HepG2 (cell line): ENCODE measurements around the gene UTS2R. TPM values are rescaled to one million over a fixed set of nuclear protein-coding genes. Genes with fewer than 3 reads are reported as not detected.

ENCODE experiments used
- AGO2 ChIP-seq: fragments of 200-400 bp; formaldehyde crosslinking; optimal IDR thresholded peaks from 2 replicates; pipeline ENCODE3; 2017; ENCODE audit warnings: mild to moderate bottlenecking, low read depth, low read length, moderate library complexity
- ETV5 ChIP-seq: IDR thresholded peaks from 2 replicates; pipeline ENCODE4 v1.6.1; 2018; ENCODE audit warnings: missing biosample characterization, missing genetic modification reagents, inconsistent platforms, borderline replicate concordance
- HHEX ChIP-seq: IDR thresholded peaks from 2 replicates; pipeline ENCODE4 v1.6.1; 2016; ENCODE audit warnings: control low read depth
- MED1 ChIP-seq: sonication (generic); formaldehyde crosslinking; IDR thresholded peaks from 2 replicates; pipeline ENCODE4 v1.4.0; 2020; ENCODE audit warnings: missing genetic modification reagents
- MTA1 ChIP-seq: sonication (generic); formaldehyde crosslinking; IDR thresholded peaks from 2 replicates; pipeline ENCODE4 v1.4.0; 2020; ENCODE audit warnings: missing genetic modification reagents, mild to moderate bottlenecking, borderline replicate concordance
- NBN ChIP-seq: fragments of 450-650 bp; conservative IDR thresholded peaks from 2 replicates; pipeline ENCODE4 v1.6.1; 2017
- PHF20 ChIP-seq: sonication (generic); formaldehyde crosslinking; IDR thresholded peaks from 2 replicates; pipeline ENCODE4 v1.5.0; 2020; ENCODE audit warnings: mild to moderate bottlenecking, missing genetic modification reagents
- RBFOX2 ChIP-seq: fragments of 200-400 bp; formaldehyde crosslinking; IDR thresholded peaks from 2 replicates; pipeline ENCODE4 v1.6.1; 2017; ENCODE audit warnings: low read depth, mild to moderate bottlenecking, low read length
- SATB2 ChIP-seq: sonication (generic); formaldehyde crosslinking; IDR thresholded peaks from 2 replicates; pipeline ENCODE4 v1.5.0; 2020; ENCODE audit warnings: missing genetic modification reagents
- SOX13 ChIP-seq, 3 experiments: fragments of 450-650 bp in 1 of 3; sonication (generic) in 1 of 3; formaldehyde crosslinking in 1 of 3; IDR thresholded peaks in 2 of 3; conservative IDR thresholded peaks in 1 of 3; 2 replicates each; pipeline versions ENCODE4 v1.5.0 to v1.6.1; 2016 to 2020; ENCODE audit warnings: antibody characterized with exemption in 1 of 3, mild to moderate bottlenecking in 1 of 3, missing compliant biosample characterization in 1 of 3, missing genetic modification reagents in 1 of 3, moderate library complexity in 1 of 3
- TSC22D2 ChIP-seq: sonication (generic); formaldehyde crosslinking; IDR thresholded peaks from 2 replicates; pipeline ENCODE4 v1.5.1; 2020; ENCODE audit warnings: missing genetic modification reagents, mild to moderate bottlenecking, borderline replicate concordance
- ZNF205 ChIP-seq: IDR thresholded peaks from 2 replicates; pipeline ENCODE4 v1.6.1; 2018; ENCODE audit warnings: missing biosample characterization, missing genetic modification reagents
- ZNF34 ChIP-seq: sonication (generic); formaldehyde crosslinking; IDR thresholded peaks from 2 replicates; pipeline ENCODE4 v1.4.0; 2020; ENCODE audit warnings: mild to moderate bottlenecking, missing genetic modification reagents, borderline replicate concordance
- polyA plus RNA-seq, 8 experiments: library from polyadenylated mRNA; depleted of rRNA in 3 of 8; stranded (reverse) in 7 of 8; unstranded in 1 of 8; fragments of >200 nt; fragmentation: Illumina TruSeq in 4 of 8; extraction: Trizol in 4 of 8; gene quantifications; 2 replicates each; pipeline versions ENCODE4 v1.2.1 to v1.2.3, GENCODE V29; 2011 to 2016; ENCODE audit warnings: low read depth in 4 of 8, missing spikeins in 1 of 8, mixed read lengths in 1 of 8; ENCODE audit not compliant: insufficient read depth in 1 of 8
- total RNA-seq, 5 experiments: library from RNA; depleted of rRNA; stranded (reverse); fragments of >200 nt; fragmentation: Illumina TruSeq; extraction: Trizol; gene quantifications; 2 replicates each; pipeline ENCODE4 v1.2.3, GENCODE V29; 2016; ENCODE audit warnings: low read depth in 1 of 5
- TF ChIP-seq, protein P1 (sequence below): sonication (generic); formaldehyde crosslinking; IDR thresholded peaks from 2 replicates; pipeline ENCODE4 v1.4.0; 2020; ENCODE audit warnings: missing genetic modification reagents, borderline replicate concordance
- TF ChIP-seq, protein P2 (sequence below): IDR thresholded peaks from 2 replicates; pipeline ENCODE4 v1.6.1; 2016; ENCODE audit warnings: mild to moderate bottlenecking
- TF ChIP-seq, protein P3 (sequence below): sonication (generic); formaldehyde crosslinking; IDR thresholded peaks from 2 replicates; pipeline ENCODE4 v1.4.0; 2020; ENCODE audit warnings: low read depth, missing genetic modification reagents
- TF ChIP-seq, protein P4 (sequence below): IDR thresholded peaks from 2 replicates; pipeline ENCODE4 v1.6.1; 2012; ENCODE audit warnings: inconsistent platforms
- TF ChIP-seq, protein P5 (sequence below): sonication (generic); formaldehyde crosslinking; IDR thresholded peaks from 2 replicates; pipeline ENCODE4 v1.8.0; 2022; ENCODE audit warnings: mild to moderate bottlenecking, missing genetic modification reagents; ENCODE audit not compliant: insufficient replicate concordance

Gene UTS2R
- total and polyA plus RNA-seq, 2 of the 13 experiments (the other 11 are each of a cell fraction or from before 2014, with no cell fraction given): 0.13 to 0.15 TPM

DNA sequence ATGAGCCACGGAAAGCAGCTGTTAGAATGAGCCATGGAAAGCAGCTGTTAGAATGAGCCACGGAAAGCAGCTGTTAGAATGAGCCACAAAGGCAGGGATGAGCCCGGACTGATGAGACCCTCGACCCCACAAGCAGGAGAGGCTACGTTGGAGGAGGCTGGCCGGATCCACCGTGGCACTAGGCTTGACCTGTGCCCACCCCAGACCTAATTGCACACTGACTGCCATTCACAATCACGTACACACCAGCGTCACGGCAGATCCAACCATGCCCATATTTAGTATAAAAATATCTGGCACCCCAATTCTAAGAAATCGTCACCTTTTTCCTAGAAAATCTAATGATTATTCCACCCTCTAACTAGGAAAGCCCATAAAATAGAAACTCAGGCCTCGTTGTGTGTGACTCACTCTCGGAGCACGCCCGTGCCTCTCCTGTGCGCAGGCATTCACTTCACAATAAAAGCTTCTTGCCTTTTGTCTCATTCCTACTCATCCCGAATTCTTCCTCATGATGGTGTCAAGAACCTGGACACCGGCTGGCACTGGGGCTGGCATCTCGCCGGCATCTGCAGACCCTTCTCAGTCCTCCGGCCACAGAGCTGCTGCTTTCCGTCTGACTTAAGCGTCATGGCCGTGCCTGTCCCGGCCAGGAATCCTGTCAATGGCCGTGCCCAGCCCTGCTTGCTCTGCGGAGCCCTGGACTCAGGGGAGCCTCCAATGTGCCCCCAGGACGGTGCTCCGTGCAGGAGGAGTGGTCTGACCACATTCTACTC is 32.5 kb upstream of the UTS2R start (continued):
- peak; percentile 74 for TF ChIP-seq AGO2
- TF ChIP-seq NBN: no peak
- TF ChIP-seq, protein P1, sequence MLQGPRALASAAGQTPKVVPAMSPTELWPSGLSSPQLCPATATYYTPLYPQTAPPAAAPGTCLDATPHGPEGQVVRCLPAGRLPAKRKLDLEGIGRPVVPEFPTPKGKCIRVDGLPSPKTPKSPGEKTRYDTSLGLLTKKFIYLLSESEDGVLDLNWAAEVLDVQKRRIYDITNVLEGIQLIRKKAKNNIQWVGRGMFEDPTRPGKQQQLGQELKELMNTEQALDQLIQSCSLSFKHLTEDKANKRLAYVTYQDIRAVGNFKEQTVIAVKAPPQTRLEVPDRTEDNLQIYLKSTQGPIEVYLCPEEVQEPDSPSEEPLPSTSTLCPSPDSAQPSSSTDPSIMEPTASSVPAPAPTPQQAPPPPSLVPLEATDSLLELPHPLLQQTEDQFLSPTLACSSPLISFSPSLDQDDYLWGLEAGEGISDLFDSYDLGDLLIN (CRISPR knock-in tag): no peak
- 0 out of 2 replicates have a peak, but pooled peaks have one; percentile 42 for TF ChIP-seq SATB2 (CRISPR knock-in tag)
- no peak for TF ChIP-seq ZNF205 (CRISPR knock-in tag)
- no peak for TF ChIP-seq ZNF34 (CRISPR knock-in tag)
- TF ChIP-seq TSC22D2 (CRISPR knock-in tag): 0 out of 2 replicates have a peak, but pooled peaks have one; percentile 1
- TF ChIP-seq MED1: peak; percentile 64
- TF ChIP-seq, protein P2, sequence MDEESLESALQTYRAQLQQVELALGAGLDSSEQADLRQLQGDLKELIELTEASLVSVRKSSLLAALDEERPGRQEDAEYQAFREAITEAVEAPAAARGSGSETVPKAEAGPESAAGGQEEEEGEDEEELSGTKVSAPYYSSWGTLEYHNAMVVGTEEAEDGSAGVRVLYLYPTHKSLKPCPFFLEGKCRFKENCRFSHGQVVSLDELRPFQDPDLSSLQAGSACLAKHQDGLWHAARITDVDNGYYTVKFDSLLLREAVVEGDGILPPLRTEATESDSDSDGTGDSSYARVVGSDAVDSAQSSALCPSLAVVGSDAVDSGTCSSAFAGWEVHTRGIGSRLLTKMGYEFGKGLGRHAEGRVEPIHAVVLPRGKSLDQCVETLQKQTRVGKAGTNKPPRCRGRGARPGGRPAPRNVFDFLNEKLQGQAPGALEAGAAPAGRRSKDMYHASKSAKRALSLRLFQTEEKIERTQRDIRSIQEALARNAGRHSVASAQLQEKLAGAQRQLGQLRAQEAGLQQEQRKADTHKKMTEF: peak; percentile 56; the same call in 1 of the 2 replicates
- TF ChIP-seq, protein P3, sequence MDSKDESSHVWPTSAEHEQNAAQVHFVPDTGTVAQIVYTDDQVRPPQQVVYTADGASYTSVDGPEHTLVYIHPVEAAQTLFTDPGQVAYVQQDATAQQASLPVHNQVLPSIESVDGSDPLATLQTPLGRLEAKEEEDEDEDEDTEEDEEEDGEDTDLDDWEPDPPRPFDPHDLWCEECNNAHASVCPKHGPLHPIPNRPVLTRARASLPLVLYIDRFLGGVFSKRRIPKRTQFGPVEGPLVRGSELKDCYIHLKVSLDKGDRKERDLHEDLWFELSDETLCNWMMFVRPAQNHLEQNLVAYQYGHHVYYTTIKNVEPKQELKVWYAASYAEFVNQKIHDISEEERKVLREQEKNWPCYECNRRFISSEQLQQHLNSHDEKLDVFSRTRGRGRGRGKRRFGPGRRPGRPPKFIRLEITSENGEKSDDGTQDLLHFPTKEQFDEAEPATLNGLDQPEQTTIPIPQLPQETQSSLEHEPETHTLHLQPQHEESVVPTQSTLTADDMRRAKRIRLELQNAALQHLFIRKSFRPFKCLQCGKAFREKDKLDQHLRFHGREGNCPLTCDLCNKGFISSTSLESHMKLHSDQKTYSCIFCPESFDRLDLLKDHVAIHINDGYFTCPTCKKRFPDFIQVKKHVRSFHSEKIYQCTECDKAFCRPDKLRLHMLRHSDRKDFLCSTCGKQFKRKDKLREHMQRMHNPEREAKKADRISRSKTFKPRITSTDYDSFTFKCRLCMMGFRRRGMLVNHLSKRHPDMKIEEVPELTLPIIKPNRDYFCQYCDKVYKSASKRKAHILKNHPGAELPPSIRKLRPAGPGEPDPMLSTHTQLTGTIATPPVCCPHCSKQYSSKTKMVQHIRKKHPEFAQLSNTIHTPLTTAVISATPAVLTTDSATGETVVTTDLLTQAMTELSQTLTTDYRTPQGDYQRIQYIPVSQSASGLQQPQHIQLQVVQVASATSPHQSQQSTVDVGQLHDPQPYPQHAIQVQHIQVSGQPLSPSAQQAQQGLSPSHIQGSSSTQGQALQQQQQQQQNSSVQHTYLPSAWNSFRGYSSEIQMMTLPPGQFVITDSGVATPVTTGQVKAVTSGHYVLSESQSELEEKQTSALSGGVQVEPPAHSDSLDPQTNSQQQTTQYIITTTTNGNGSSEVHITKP (CRISPR knock-in tag): 0 out of 2 replicates have a peak, but pooled peaks have one; percentile 15
- no peak for TF ChIP-seq MTA1 (CRISPR knock-in tag)
- TF ChIP-seq HHEX (CRISPR knock-in tag): no peak
- TF ChIP-seq, protein P4, sequence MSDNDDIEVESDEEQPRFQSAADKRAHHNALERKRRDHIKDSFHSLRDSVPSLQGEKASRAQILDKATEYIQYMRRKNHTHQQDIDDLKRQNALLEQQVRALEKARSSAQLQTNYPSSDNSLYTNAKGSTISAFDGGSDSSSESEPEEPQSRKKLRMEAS: peak; percentile 38; the same call in 1 of the 2 replicates
- TF ChIP-seq RBFOX2: peak; percentile 68
- TF ChIP-seq, protein P5, sequence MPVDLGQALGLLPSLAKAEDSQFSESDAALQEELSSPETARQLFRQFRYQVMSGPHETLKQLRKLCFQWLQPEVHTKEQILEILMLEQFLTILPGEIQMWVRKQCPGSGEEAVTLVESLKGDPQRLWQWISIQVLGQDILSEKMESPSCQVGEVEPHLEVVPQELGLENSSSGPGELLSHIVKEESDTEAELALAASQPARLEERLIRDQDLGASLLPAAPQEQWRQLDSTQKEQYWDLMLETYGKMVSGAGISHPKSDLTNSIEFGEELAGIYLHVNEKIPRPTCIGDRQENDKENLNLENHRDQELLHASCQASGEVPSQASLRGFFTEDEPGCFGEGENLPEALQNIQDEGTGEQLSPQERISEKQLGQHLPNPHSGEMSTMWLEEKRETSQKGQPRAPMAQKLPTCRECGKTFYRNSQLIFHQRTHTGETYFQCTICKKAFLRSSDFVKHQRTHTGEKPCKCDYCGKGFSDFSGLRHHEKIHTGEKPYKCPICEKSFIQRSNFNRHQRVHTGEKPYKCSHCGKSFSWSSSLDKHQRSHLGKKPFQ: no peak
- TF ChIP-seq SOX13 (IDR thresholded peaks at IDR 0.05): no peak
- TF ChIP-seq SOX13 (CRISPR knock-in tag; conservative IDR thresholded peaks at IDR 0.05 in 1 of 2, IDR thresholded peaks at IDR 0.05 in 1 of 2): peak in 1 of 2 experiments; percentile 32; a peak in 1 of 4 replicates
- peak; percentile 29; the same call in 1 of the 2 replicates for TF ChIP-seq PHF20 (CRISPR knock-in tag)
- peak; percentile 46; the same call in 1 of the 2 replicates for TF ChIP-seq ETV5
